ENCODE measurements around the gene PPIE. TPM values are rescaled to one million over a fixed set of nuclear protein-coding genes. Genes with fewer than 3 reads are reported as not detected.

The PPIE gene
- total RNA-seq: 29.8 and 31.9 TPM in 2 replicates
- 49.0 TPM for polyA plus RNA-seq (2012)

GRCh38 chr1:39738622-39739366 lies at the start of gene PPIE:
Gene PPIE (plus strand): TSS chr1:39738882. CDS start chr1:39738901, 19 bp downstream.
- peak; percentile 93 for DNase-seq (ENCODE audit: low read depth)

- no peak for DNase-seq (ENCODE audit: low read depth)
Observed at GRCh38 chr1:39689214-39689613, 49.5 kb upstream of the PPIE start.

GRCh38 chr1:39689635-39690034 lies 49.0 kb upstream of the PPIE start:
- no peak for DNase-seq (ENCODE audit: low read depth)

- DNase-seq (ENCODE audit: low read depth): no peak
Observed at GRCh38 chr1:39690225-39690624, 48.5 kb upstream of the PPIE start.

- DNase-seq (ENCODE audit: low read depth): no peak
Observed at GRCh38 chr1:39690794-39691382, 47.8 kb upstream of the PPIE start.

GRCh38 chr1:39691383-39692151 lies 47.1 kb upstream of the PPIE start, which contains the start of gene HPCAL4:
Gene HPCAL4 (minus strand): TSS chr1:39691433. CDS start chr1:39684603, 6,830 bp downstream.
- peak; percentile 90 for DNase-seq (ENCODE audit: low read depth)

- DNase-seq (ENCODE audit: low read depth): no peak
Observed at GRCh38 chr1:39692152-39693074, 46.3 kb upstream of the PPIE start.

GRCh38 chr1:39694026-39694425 lies 44.7 kb upstream of the PPIE start:
- peak; percentile 95 for DNase-seq (ENCODE audit: low read depth)

GRCh38 chr1:39695016-39695415 lies 43.7 kb upstream of the PPIE start:
- DNase-seq (ENCODE audit: low read depth): peak; percentile 64

GRCh38 chr1:39696448-39696847 lies 42.2 kb upstream of the PPIE start:
- no peak for DNase-seq (ENCODE audit: low read depth)

- no peak for DNase-seq (ENCODE audit: low read depth)
Observed at GRCh38 chr1:39698568-39698967, 40.1 kb upstream of the PPIE start.

GRCh38 chr1:39699419-39699818 lies 39.3 kb upstream of the PPIE start:
- no peak for DNase-seq (ENCODE audit: low read depth)

GRCh38 chr1:39700348-39700747 lies 38.3 kb upstream of the PPIE start:
- DNase-seq (ENCODE audit: low read depth): no peak

- DNase-seq (ENCODE audit: low read depth): no peak
Observed at GRCh38 chr1:39701049-39701439, 37.6 kb upstream of the PPIE start.

- DNase-seq (ENCODE audit: low read depth): no peak
Observed at GRCh38 chr1:39704757-39705156, 33.9 kb upstream of the PPIE start.

GRCh38 chr1:39707506-39707905 lies 31.2 kb upstream of the PPIE start:
- no peak for DNase-seq (ENCODE audit: low read depth)

- no peak for DNase-seq (ENCODE audit: low read depth)
Observed at GRCh38 chr1:39711104-39711965, 27.3 kb upstream of the PPIE start.

- no peak for DNase-seq (ENCODE audit: low read depth)
Observed at GRCh38 chr1:39711966-39712340, 26.7 kb upstream of the PPIE start.

GRCh38 chr1:39713557-39713956 lies 25.1 kb upstream of the PPIE start:
- no peak for DNase-seq (ENCODE audit: low read depth)

- no peak for DNase-seq (ENCODE audit: low read depth)
Observed at GRCh38 chr1:39717809-39718208, 20.9 kb upstream of the PPIE start.

All from myocyte (in vitro differentiated cells).